ENCODE results near the gene ZNF565.
"Not testable (repeated sequence)": the region's sequence is repeated elsewhere in the genome, so short reads cannot be mapped to it uniquely, and the experiment has no call there.

Gene ZNF565

GRCh38 chr19:36149673-36150406, 64.6 kb downstream of the ZNF565 start:
- no peak for DNase-seq (ENCODE audit: low spot score)

- DNase-seq (ENCODE audit: low spot score): no peak
These were observed 69.8 kb downstream of the ZNF565 start for GRCh38 chr19:36144624-36145023.

- DNase-seq (ENCODE audit: low spot score): no peak
These were observed 72.0 kb downstream of the ZNF565 start for GRCh38 chr19:36142496-36142895.

GRCh38 chr19:36142046-36142445, 72.4 kb downstream of the ZNF565 start:
- DNase-seq (ENCODE audit: low spot score): no peak

GRCh38 chr19:36141039-36141927, 73.2 kb downstream of the ZNF565 start:
- DNase-seq (ENCODE audit: low spot score): peak; percentile 57

- peak; percentile 19 for DNase-seq (ENCODE audit: low spot score)
These were observed 74.0 kb downstream of the ZNF565 start for GRCh38 chr19:36140304-36141038.

- DNase-seq (ENCODE audit: low spot score): peak; percentile 95
These were observed 74.8 kb downstream of the ZNF565 start, which contains the start of gene CAPNS1 for GRCh38 chr19:36139473-36140303. Gene CAPNS1, plus strand, starts transcription at chr19:36140066. Its CDS starts 946 bp downstream, at chr19:36141012.

GRCh38 chr19:36139120-36139472, 75.4 kb downstream of the ZNF565 start:
- no peak for DNase-seq (ENCODE audit: low spot score)

GRCh38 chr19:36136964-36137686, 77.3 kb downstream of the ZNF565 start:
- DNase-seq (ENCODE audit: low spot score): no peak

GRCh38 chr19:36134867-36135266, 79.6 kb downstream of the ZNF565 start:
- DNase-seq (ENCODE audit: low spot score): not testable (repeated sequence)
